Heart left ventricle (tissue), 16 donors: ENCODE results near the gene GRHL1. TPM values are rescaled to one million over a fixed set of nuclear protein-coding genes. Genes with fewer than 3 reads are reported as not detected.

ENCODE experiments used
- ATAC-seq, 4 donors: fragments of 200-7000 bp; cut with Tn5 transposase; one replicate each; pipeline ENCODE4 v1.9.1; 2020 to 2022; ENCODE audit warnings: moderate library complexity in 4 of 4, mild to moderate bottlenecking in 3 of 4, moderate number of reproducible peaks in 1 of 4
- DNase-seq, 5 donors: peaks; one replicate each; pipeline ENCODE4 v3.0.0-alpha.2; 2020
- H3K27ac ChIP-seq, 12 donors: fragments of 200-600 bp; sonication (generic) in 4 of 12; one replicate each; pipeline versions ENCODE4 v1.5.0 to v1.8.0; 2016 to 2022; ENCODE audit warnings: mild to moderate bottlenecking in 2 of 12
- H3K27me3 ChIP-seq, 9 donors: fragments of 200-600 bp; sonication (generic) in 2 of 9; one replicate each; pipeline versions ENCODE4 v1.5.1 to v1.8.0; 2016 to 2022; ENCODE audit warnings: mild to moderate bottlenecking in 3 of 9
- H3K36me3 ChIP-seq, 9 donors: fragments of 200-600 bp; sonication (generic) in 2 of 9; one replicate each; pipeline versions ENCODE4 v1.5.0 to v1.8.0; 2018 to 2022; ENCODE audit warnings: mild to moderate bottlenecking in 2 of 9
- H3K4me1 ChIP-seq, 12 donors: fragments of 200-600 bp; sonication (generic) in 4 of 12; one replicate each; pipeline versions ENCODE4 v1.5.0 to v1.8.0; 2016 to 2022; ENCODE audit warnings: mild to moderate bottlenecking in 3 of 12
- H3K4me3 ChIP-seq, 12 donors: fragments of 200-600 bp; sonication (generic) in 4 of 12; one replicate each; pipeline versions ENCODE4 v1.5.0 to v1.8.0; 2017 to 2022; ENCODE audit warnings: mild to moderate bottlenecking in 9 of 12, moderate library complexity in 4 of 12
- H3K9me3 ChIP-seq, 12 donors: fragments of 200-600 bp; sonication (generic) in 4 of 12; one replicate each; pipeline versions ENCODE4 v1.5.0 to v1.8.0; 2016 to 2022; ENCODE audit warnings: mild to moderate bottlenecking in 1 of 12
- CTCF ChIP-seq, 12 donors: fragments of 200-600 bp; sonication (generic) in 4 of 12; IDR thresholded peaks; one replicate each; pipeline versions ENCODE4 v1.5.0 to v1.8.0; 2018 to 2022; ENCODE audit warnings: antibody characterized with exemption in 12 of 12, mild to moderate bottlenecking in 5 of 12
- POLR2A ChIP-seq, 2 donors: fragments of 450-650 bp; IDR thresholded peaks; one replicate each; pipeline ENCODE4 v1.6.1; 2017; ENCODE audit warnings: antibody characterized with exemption in 2 of 2, mild to moderate bottlenecking in 2 of 2, moderate library complexity in 2 of 2
- WGBS, 4 donors: extraction: QIAGEN DNeasy Blood & Tissue Kit in 2 of 4; methylation state at CpG; one replicate each; pipeline versions ENCODE4 v1.1.5 to v1.1.7; 2013 to 2018; 5-methylcytosine and 5-hydroxymethylcytosine counted together
- intact Hi-C, 10 donors: fragments of 100-400 bp; cut with DNase I; formaldehyde crosslinking; loops; one replicate each; pipeline versions ENCODE4 v1.11.1 to v1.14.2; 2022
- polyA plus RNA-seq, 2 donors: library from polyadenylated mRNA; stranded (reverse); fragments of 200-250 nt; gene quantifications; one replicate each; pipeline ENCODE4 v1.2.3, GENCODE V29; 2013
- total RNA-seq, 9 donors: library from RNA; depleted of rRNA in 2 of 9; stranded (reverse); fragments of >200 nt in 2 of 9; fragmentation: NEBNext Ultra II Directional in 3 of 9; extraction: Animal tissue kit (Norgen Biotek cat#: 25700) in 3 of 9; gene quantifications; one replicate each; pipeline versions ENCODE4 v1.1.0 to v1.2.4, GENCODE V29; 2016 to 2023
- donor health status: ischemic (EF 13 %, LVEDD 7.1; RV severe dilation, severe dysfunction).
- donor health status: healthy with polysubstance abuse.
- donor health status: DM: no; HTN: yes; CAD: no.
- donor health status: DM: no; HTN: no; CAD: no.
- donor health status: ischemic (EF 25% LVEDD 6.9; RV normal size, moderate dysfunction).
- donor health status: ischemic (EF 25% LVEDD 5.7; RV mildly dilated, moderate dysfunction).
- donor health status: healthy.
- donor health status: DM: yes; HTN: yes; CAD: no.
- donor health status: ischemic (EF 35%, LVEDD 5.7; RV mildly dilated, moderate dysfunction).
- donor health status: nonischemic (EF 11% LVEDD 7.7; RV severe dilation, severe dysfunction).
- donor health status: DM: yes; HTN: yes; CAD: no.
- donor health status: PGD.
- donor health status: ischemic (EF 29% LVEDD 5.4; RV normal size, mild dysfunction).
- donor health status: nonischemic (EF 23%, LVEDD 6.1; RV moderate dilation, normal function).

The GRHL1 gene
- total and polyA plus RNA-seq, 11 donors = 0.50 to 2.8 (median 1.0) TPM

- Histone ChIP-seq H3K27me3 (no peaks in the 10 kb centered on the region), H3K9me3 (no peaks in the 10 kb centered on the region), H3K4me1 (no peaks in the 10 kb centered on the region), H3K4me3 (no peak overlapping the region), H3K27ac (no peak overlapping the region), H3K36me3 (peaks cover 0 to 17% (median 4%) of the 10 kb centered on the region in 9 donors)
- intact Hi-C loops = no loop called here
- no peak for DNase-seq
- 87 to 93% (median 90%) methylated on average over 7 of the region's 7 CpGs for WGBS, 4 donors
- no peak for ATAC-seq
- TF ChIP-seq CTCF (IDR thresholded peaks at IDR 0.05) (no peak), POLR2A (IDR thresholded peaks at IDR 0.05) (no peak)
Measured at GRCh38 chr2:9964334-9964980, 13.0 kb downstream of the GRHL1 start.

- no peak for DNase-seq
- 85 to 93% (median 88%) methylated on average over 8 of the region's 8 CpGs for WGBS, 4 donors
- Histone ChIP-seq H3K9me3 (no peaks in the 10 kb centered on the region), H3K27me3 (no peaks in the 10 kb centered on the region), H3K27ac (no peak overlapping the region), H3K36me3 (peaks cover 0 to 17% (median 4%) of the 10 kb centered on the region in 9 donors), H3K4me1 (peaks cover 0 to 3% (median under 1%) of the 10 kb centered on the region in 12 donors), H3K4me3 (no peak overlapping the region)
- ATAC-seq = no peak
- TF ChIP-seq POLR2A (IDR thresholded peaks at IDR 0.05) (no peak), CTCF (IDR thresholded peaks at IDR 0.05) (no peak)
- intact Hi-C loops = no loop called here
Measured at GRCh38 chr2:9965119-9965822, 13.8 kb downstream of the GRHL1 start.

DNA sequence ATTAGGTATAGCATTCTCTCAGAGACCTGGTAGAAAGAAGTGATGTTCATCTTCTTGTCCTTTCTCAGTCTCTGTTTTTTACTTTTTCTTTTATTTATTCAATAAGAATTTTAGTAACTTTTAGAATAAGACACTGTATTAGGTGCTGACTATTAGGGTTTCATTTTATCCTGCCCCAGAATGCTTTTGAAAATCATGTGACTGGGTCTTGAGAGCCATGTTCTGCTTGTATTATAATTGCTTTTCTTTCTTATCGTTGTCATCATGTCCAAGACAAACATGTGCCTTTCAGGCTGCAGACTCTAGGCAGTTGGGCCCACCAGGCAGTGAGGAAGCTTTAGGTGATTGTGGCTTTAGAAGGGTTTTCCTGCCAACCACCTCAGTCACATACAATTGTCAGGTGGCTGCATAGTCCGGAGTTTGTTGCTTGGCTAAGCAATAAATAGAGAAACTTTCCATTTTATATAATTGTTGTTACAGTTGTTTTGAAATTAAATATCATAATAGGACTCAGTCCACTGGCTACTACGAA, 15.1 kb downstream of the GRHL1 start:
- Histone ChIP-seq H3K4me1 (peaks cover 0 to 11% (median 3%) of the 10 kb centered on the region in 12 donors), H3K27me3 (no peaks in the 10 kb centered on the region), H3K4me3 (no peak overlapping the region), H3K36me3 (peaks cover 0 to 17% (median 4%) of the 10 kb centered on the region in 9 donors), H3K9me3 (no peaks in the 10 kb centered on the region), H3K27ac (no peak overlapping the region)
- 70 to 84% (median 81%) methylated on average over 3 of the region's 3 CpGs for WGBS, 4 donors
- intact Hi-C loops = no loop called here
- TF ChIP-seq POLR2A (IDR thresholded peaks at IDR 0.05) = no peak
- TF ChIP-seq CTCF (IDR thresholded peaks at IDR 0.05) = no peak
- DNase-seq (no peak), ATAC-seq (no peak)

DNA sequence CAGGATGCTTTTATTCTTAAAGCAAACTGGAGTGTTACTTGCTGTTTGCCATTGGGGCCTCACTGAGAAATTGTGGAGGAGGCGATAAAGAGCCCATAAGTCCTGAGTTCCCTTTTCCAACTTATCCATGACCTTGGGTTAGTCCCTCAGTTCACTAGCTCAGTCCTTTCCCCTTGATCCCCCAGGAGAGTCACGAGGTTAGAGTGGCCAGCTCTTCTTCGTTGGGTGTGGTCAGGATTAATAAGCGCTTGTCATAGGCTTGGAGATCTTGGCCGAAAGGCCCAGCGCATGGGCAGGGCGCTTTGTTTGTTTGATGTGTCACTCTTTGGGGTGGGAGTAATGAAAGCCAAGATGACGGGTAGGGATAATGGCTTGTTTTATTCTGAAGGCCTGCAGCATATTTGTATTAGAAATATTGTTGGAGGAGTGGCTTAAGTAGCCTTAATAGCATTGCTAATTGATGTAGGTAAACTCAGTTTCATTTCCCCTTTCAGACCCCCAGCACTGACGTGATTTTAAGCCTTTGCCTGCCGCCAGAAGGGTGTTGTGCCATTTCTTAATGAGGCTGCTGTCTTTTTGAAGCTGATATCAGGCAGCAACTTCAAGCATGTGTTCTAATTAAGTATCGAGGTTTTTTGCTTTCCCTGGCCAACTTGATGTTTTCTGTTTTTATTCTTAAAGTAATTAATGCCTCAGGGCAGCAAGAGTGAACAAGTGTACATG, 15.7 kb downstream of the GRHL1 start:
- no peak for DNase-seq
- no peak overlapping the region for H3K4me3 ChIP-seq
- peaks cover 0 to 11% (median 3%) of the 10 kb centered on the region in 12 donors for H3K4me1 ChIP-seq
- H3K27me3 ChIP-seq = no peaks in the 10 kb centered on the region
- intact Hi-C loops = no loop called here
- TF ChIP-seq CTCF (IDR thresholded peaks at IDR 0.05) (no peak), POLR2A (IDR thresholded peaks at IDR 0.05) (no peak)
- H3K36me3 ChIP-seq = peaks cover 0 to 17% (median 4%) of the 10 kb centered on the region in 9 donors
- WGBS, 4 donors = 90 to 94% (median 93%) methylated on average over 11 of the region's 11 CpGs
- H3K27ac ChIP-seq = no peak overlapping the region
- no peak for ATAC-seq
- no peaks in the 10 kb centered on the region for H3K9me3 ChIP-seq
